ENCODE data around the gene ARSH. TPM values are rescaled to one million over a fixed set of nuclear protein-coding genes. Genes with fewer than 3 reads are reported as not detected.
"Not testable (repeated sequence)": the region's sequence is repeated elsewhere in the genome, so short reads cannot be mapped to it uniquely, and the experiment has no call there.

ARSH gene
- total and polyA plus RNA-seq, 9 donors: not detected

GRCh38 chrX:2969021-2969420 lies 37.3 kb upstream of the ARSH start:
- 76 to 77% (median 76%) methylated on average over 6 of the region's 6 CpGs for WGBS, 3 donors
- H3K4me3 ChIP-seq: no peak overlapping the region
- no peaks in the 10 kb centered on the region for H3K4me1 ChIP-seq (ENCODE audit: insufficient read depth)
- no peaks in the 10 kb centered on the region for H3K9me3 ChIP-seq
- TF ChIP-seq EP300 (IDR thresholded peaks at IDR 0.05): no peak
- no peak for TF ChIP-seq POLR2A (IDR thresholded peaks at IDR 0.05)
- no peak for TF ChIP-seq CTCF (IDR thresholded peaks at IDR 0.05)
- no peak for DNase-seq
- intact Hi-C loops (cut with DNase I): no loop called here
- H3K36me3 ChIP-seq: no peaks in the 10 kb centered on the region
- no peak overlapping the region for H3K27ac ChIP-seq
- no peaks in the 10 kb centered on the region for H3K27me3 ChIP-seq

- WGBS, 3 donors: 76 to 86% (median 79%) methylated on average over 6 of the region's 6 CpGs
- intact Hi-C loops (cut with DNase I): no loop called here
Observed at GRCh38 chrX:2972391-2972790, 34.0 kb upstream of the ARSH start.

GRCh38 chrX:2974961-2975360 lies 31.4 kb upstream of the ARSH start:
- no peaks in the 10 kb centered on the region for H3K36me3 ChIP-seq
- intact Hi-C loops (cut with DNase I): no loop called here
- no peak for DNase-seq
- TF ChIP-seq POLR2A (IDR thresholded peaks at IDR 0.05) (no peak), EP300 (IDR thresholded peaks at IDR 0.05) (no peak), CTCF (IDR thresholded peaks at IDR 0.05) (no peak)
- H3K9me3 ChIP-seq: no peaks in the 10 kb centered on the region
- no peak overlapping the region for H3K4me3 ChIP-seq
- WGBS, 3 donors: 57 to 60% (median 59%) methylated on average over 1 of the region's 1 CpG
- H3K27ac ChIP-seq: no peak overlapping the region
- no peaks in the 10 kb centered on the region for H3K27me3 ChIP-seq
- no peaks in the 10 kb centered on the region for H3K4me1 ChIP-seq (ENCODE audit: insufficient read depth)

More at GRCh38 chrX:2972391-2972790, 34.0 kb upstream of the ARSH start:
- TF ChIP-seq CTCF (IDR thresholded peaks at IDR 0.05) (no peak), EP300 (IDR thresholded peaks at IDR 0.05) (no peak), POLR2A (IDR thresholded peaks at IDR 0.05) (no peak)
- H3K4me3 ChIP-seq: no peak overlapping the region
- no peak for DNase-seq
- H3K27ac ChIP-seq: no peak overlapping the region
- no peaks in the 10 kb centered on the region for H3K36me3 ChIP-seq
- no peaks in the 10 kb centered on the region for H3K27me3 ChIP-seq
- no peaks in the 10 kb centered on the region for H3K9me3 ChIP-seq
- H3K4me1 ChIP-seq (ENCODE audit: insufficient read depth): no peaks in the 10 kb centered on the region

GRCh38 chrX:2978639-2979038 lies 27.7 kb upstream of the ARSH start:
- 83 to 92% (median 88%) methylated on average over 4 of the region's 4 CpGs for WGBS, 3 donors
- H3K4me1 ChIP-seq (ENCODE audit: insufficient read depth); H3K4me3 ChIP-seq; H3K27me3 ChIP-seq; intact Hi-C loops (cut with DNase I); H3K27ac ChIP-seq; H3K9me3 ChIP-seq; DNase-seq; H3K36me3 ChIP-seq: not testable (repeated sequence)

- Histone ChIP-seq H3K27me3 (no peaks in the 10 kb centered on the region), H3K9me3 (no peaks in the 10 kb centered on the region), H3K36me3 (no peaks in the 10 kb centered on the region), H3K4me3 (no peak overlapping the region), H3K4me1 (ENCODE audit: insufficient read depth) (no peaks in the 10 kb centered on the region), H3K27ac (no peak overlapping the region)
- 70 to 81% (median 80%) methylated on average over 4 of the region's 4 CpGs for WGBS, 3 donors
- intact Hi-C loops (cut with DNase I): no loop called here
- TF ChIP-seq CTCF (IDR thresholded peaks at IDR 0.05) (no peak), EP300 (IDR thresholded peaks at IDR 0.05) (no peak)
- DNase-seq: no peak
Observed at GRCh38 chrX:2984342-2984741, 22.0 kb upstream of the ARSH start.
